Measurements from ENCODE around the gene COL18A1. TPM values are rescaled to one million over a fixed set of nuclear protein-coding genes. Genes with fewer than 3 reads are reported as not detected.
"Not testable (repeated sequence)": the region's sequence is repeated elsewhere in the genome, so short reads cannot be mapped to it uniquely, and the experiment has no call there.

Gene COL18A1
- polyA plus RNA-seq, 3 donors from 2014 or later = 0.30 to 1.8 (median 0.46) TPM

GRCh38 chr21:45363272-45363671 is 41.7 kb upstream of the COL18A1 start:
- not testable (repeated sequence) for H3K4me3 Mint-ChIP-seq, DNase-seq

GRCh38 chr21:45363921-45364467 is 41.0 kb upstream of the COL18A1 start:
- Mint-ChIP-seq H3K9me3 (no peaks in the 10 kb centered on the region), H3K27me3 (ENCODE audit: low read depth in 3 of 3) (peaks cover 3 to 6% (median 4%) of the 10 kb centered on the region in 3 donors), H3K27ac (peak overlapping the region in 1 of 6 donors; percentile 29), H3K4me1 (peaks cover 0 to 2% of the 10 kb centered on the region in 2 donors), H3K4me3 (no peak overlapping the region), H3K36me3 (no peaks in the 10 kb centered on the region)
- DNase-seq = no peak

More at GRCh38 chr21:45363272-45363671, 41.7 kb upstream of the COL18A1 start:
- H3K27me3 Mint-ChIP-seq (ENCODE audit: low read depth in 3 of 3); H3K9me3 Mint-ChIP-seq; H3K4me1 Mint-ChIP-seq; H3K27ac Mint-ChIP-seq; H3K36me3 Mint-ChIP-seq: not testable (repeated sequence)

- H3K36me3 Mint-ChIP-seq = no peaks in the 10 kb centered on the region
- H3K4me3 Mint-ChIP-seq = no peak overlapping the region
- H3K27ac Mint-ChIP-seq = no peak overlapping the region
Measured at GRCh38 chr21:45364468-45365185, 40.3 kb upstream of the COL18A1 start.

GRCh38 chr21:45365186-45365607 is 39.8 kb upstream of the COL18A1 start:
- Mint-ChIP-seq H3K4me3 (no peak overlapping the region), H3K27me3 (ENCODE audit: low read depth in 3 of 3) (peaks cover 3 to 16% (median 9%) of the 10 kb centered on the region in 3 donors), H3K9me3 (no peaks in the 10 kb centered on the region), H3K4me1 (peaks cover 5 to 11% of the 10 kb centered on the region in 2 donors), H3K27ac (no peak overlapping the region), H3K36me3 (no peaks in the 10 kb centered on the region)
- no peak for DNase-seq

More at GRCh38 chr21:45364468-45365185, 40.3 kb upstream of the COL18A1 start:
- H3K9me3 Mint-ChIP-seq = no peaks in the 10 kb centered on the region
- peaks cover 3 to 13% (median 6%) of the 10 kb centered on the region in 3 donors for H3K27me3 Mint-ChIP-seq (ENCODE audit: low read depth in 3 of 3)
- DNase-seq = no peak
- peaks cover 0 to 7% of the 10 kb centered on the region in 2 donors for H3K4me1 Mint-ChIP-seq

GRCh38 chr21:45365608-45366241 is 39.2 kb upstream of the COL18A1 start:
- Mint-ChIP-seq H3K27ac (no peak overlapping the region), H3K36me3 (no peaks in the 10 kb centered on the region), H3K4me1 (peaks cover 11 to 17% of the 10 kb centered on the region in 2 donors), H3K9me3 (no peaks in the 10 kb centered on the region), H3K4me3 (no peak overlapping the region), H3K27me3 (ENCODE audit: low read depth in 3 of 3) (peaks cover 3 to 20% (median 12%) of the 10 kb centered on the region in 3 donors)
- DNase-seq = no peak

- peaks cover 2 to 23% (median 15%) of the 10 kb centered on the region in 3 donors for H3K27me3 Mint-ChIP-seq (ENCODE audit: low read depth in 3 of 3)
- peak overlapping the region in 1 of 6 donors; percentile 53 for H3K27ac Mint-ChIP-seq
- H3K4me3 Mint-ChIP-seq = no peak overlapping the region
- DNase-seq = no peak
- no peaks in the 10 kb centered on the region for H3K36me3 Mint-ChIP-seq
- no peaks in the 10 kb centered on the region for H3K9me3 Mint-ChIP-seq
- peaks cover 17 to 24% of the 10 kb centered on the region in 2 donors for H3K4me1 Mint-ChIP-seq
Measured at GRCh38 chr21:45366476-45366875, 38.5 kb upstream of the COL18A1 start.

- Mint-ChIP-seq H3K27me3 (ENCODE audit: low read depth in 3 of 3) (peaks cover 6 to 23% (median 18%) of the 10 kb centered on the region in 3 donors), H3K27ac (peak overlapping the region in 1 of 6 donors; percentile 25), H3K4me1 (peaks cover 17 to 24% of the 10 kb centered on the region in 2 donors), H3K36me3 (no peaks in the 10 kb centered on the region), H3K4me3 (no peak overlapping the region), H3K9me3 (no peaks in the 10 kb centered on the region)
- DNase-seq = no peak
Measured at GRCh38 chr21:45366931-45367401, 38.0 kb upstream of the COL18A1 start.

- Mint-ChIP-seq H3K27ac (peak overlapping the region in 2 of 6 donors; percentile 25 to 67), H3K9me3 (no peaks in the 10 kb centered on the region), H3K27me3 (ENCODE audit: low read depth in 3 of 3) (peaks cover 6 to 23% (median 19%) of the 10 kb centered on the region in 3 donors), H3K36me3 (no peaks in the 10 kb centered on the region), H3K4me3 (no peak overlapping the region), H3K4me1 (peaks cover 17 to 25% of the 10 kb centered on the region in 2 donors)
- DNase-seq = no peak
Measured at GRCh38 chr21:45367402-45368351, 37.3 kb upstream of the COL18A1 start.

GRCh38 chr21:45369018-45369417 is 35.9 kb upstream of the COL18A1 start:
- Mint-ChIP-seq H3K27ac (peak overlapping the region in 3 of 6 donors; percentile 34 to 80 (median 58)), H3K27me3 (ENCODE audit: low read depth in 3 of 3) (peaks cover 10 to 21% (median 20%) of the 10 kb centered on the region in 3 donors), H3K4me1 (peaks cover 17 to 33% of the 10 kb centered on the region in 2 donors)
- H3K9me3 Mint-ChIP-seq, H3K4me3 Mint-ChIP-seq, H3K36me3 Mint-ChIP-seq, DNase-seq: not testable (repeated sequence)

GRCh38 chr21:45370575-45370974 is 34.4 kb upstream of the COL18A1 start:
- H3K4me3 Mint-ChIP-seq = peak overlapping the region in 4 of 5 donors; percentile 2 to 70 (median 52)
- no peak for DNase-seq
- peak overlapping the region in 5 of 6 donors; percentile 27 to 82 (median 71) for H3K27ac Mint-ChIP-seq
- H3K27me3 Mint-ChIP-seq (ENCODE audit: low read depth in 3 of 3) = peaks cover 10 to 21% (median 21%) of the 10 kb centered on the region in 3 donors
- peaks cover 17 to 31% of the 10 kb centered on the region in 2 donors for H3K4me1 Mint-ChIP-seq
- peaks cover 0 to 2% (median 0%) of the 10 kb centered on the region in 6 donors for H3K9me3 Mint-ChIP-seq
- no peaks in the 10 kb centered on the region for H3K36me3 Mint-ChIP-seq

- peak; percentile 3 to 40 (median 24) for DNase-seq
- Mint-ChIP-seq H3K4me3 (peak overlapping the region in 4 of 5 donors; percentile 19 to 36 (median 33)), H3K27me3 (ENCODE audit: low read depth in 3 of 3) (peaks cover 10 to 21% (median 20%) of the 10 kb centered on the region in 3 donors), H3K4me1 (peaks cover 17 to 31% of the 10 kb centered on the region in 2 donors), H3K9me3 (peaks cover 0 to 2% (median 0%) of the 10 kb centered on the region in 6 donors), H3K36me3 (no peaks in the 10 kb centered on the region), H3K27ac (peak overlapping the region in 4 of 6 donors; percentile 31 to 80 (median 60))
Measured at GRCh38 chr21:45371081-45371480, 33.9 kb upstream of the COL18A1 start.

GRCh38 chr21:45371655-45372054 is 33.3 kb upstream of the COL18A1 start:
- H3K9me3 Mint-ChIP-seq = peaks cover 0 to 2% (median 0%) of the 10 kb centered on the region in 6 donors
- peaks cover 17 to 31% of the 10 kb centered on the region in 2 donors for H3K4me1 Mint-ChIP-seq
- H3K4me3 Mint-ChIP-seq = no peak overlapping the region
- H3K27ac Mint-ChIP-seq = peak overlapping the region in 1 of 6 donors; percentile 80
- no peak for DNase-seq
- H3K27me3 Mint-ChIP-seq (ENCODE audit: low read depth in 3 of 3) = peaks cover 10 to 21% (median 20%) of the 10 kb centered on the region in 3 donors
- H3K36me3 Mint-ChIP-seq = no peaks in the 10 kb centered on the region

Data from immature natural killer cell (primary cell).